HepG2 (cell line): ENCODE measurements around the gene UBXN1. TPM values are rescaled to one million over a fixed set of nuclear protein-coding genes. Genes with fewer than 3 reads are reported as not detected.

Experiments used
- CENPT ChIP-seq: sonication (generic); formaldehyde crosslinking; IDR thresholded peaks from 2 replicates; pipeline ENCODE4 v1.8.0; 2022; ENCODE audit warnings: low read depth, mild to moderate bottlenecking, moderate library complexity, missing genetic modification reagents
- GLI4 ChIP-seq: sonication (generic); formaldehyde crosslinking; IDR thresholded peaks from 2 replicates; pipeline ENCODE4 v1.5.1; 2020; ENCODE audit warnings: missing genetic modification reagents, mild to moderate bottlenecking, moderate library complexity, borderline replicate concordance
- IKZF4 ChIP-seq: sonication (generic); formaldehyde crosslinking; IDR thresholded peaks from 2 replicates; pipeline ENCODE4 v1.5.1; 2020; ENCODE audit warnings: borderline replicate concordance, mild to moderate bottlenecking, low read depth, missing genetic modification reagents; ENCODE audit errors: not compliant biosample characterization
- IRF9 ChIP-seq: sonication (generic); formaldehyde crosslinking; IDR thresholded peaks from 2 replicates; pipeline ENCODE4 v1.8.0; 2022; ENCODE audit warnings: missing genetic modification reagents, mild to moderate bottlenecking, borderline replicate concordance
- MXI1 ChIP-seq: IDR thresholded peaks from 3 replicates; pipeline ENCODE4 v1.6.1; 2012; ENCODE audit warnings: low read depth, low read length, inconsistent platforms, borderline replicate concordance
- NR1H2 ChIP-seq: sonication (generic); formaldehyde crosslinking; IDR thresholded peaks from 2 replicates; pipeline ENCODE4 v1.8.1; 2022; ENCODE audit warnings: low read depth, missing genetic modification reagents, borderline replicate concordance
- PCBP1 ChIP-seq: fragments of 200-400 bp; formaldehyde crosslinking; IDR thresholded peaks from 2 replicates; pipeline ENCODE4 v1.6.1; 2017; ENCODE audit warnings: mild to moderate bottlenecking, low read depth, low read length, borderline replicate concordance
- PHF5A ChIP-seq: IDR thresholded peaks from one replicate; pipeline ENCODE4 v1.6.1; 2018; ENCODE audit warnings: low read depth, missing genetic modification reagents; ENCODE audit not compliant: unreplicated experiment
- PHF8 ChIP-seq: sonication (generic); formaldehyde crosslinking; IDR thresholded peaks from 2 replicates; pipeline ENCODE4 v1.5.0; 2020; ENCODE audit warnings: missing genetic modification reagents
- POLR2G ChIP-seq: fragments of 200-400 bp; formaldehyde crosslinking; IDR thresholded peaks from 2 replicates; pipeline ENCODE4 v1.6.1; 2018; ENCODE audit warnings: mild to moderate bottlenecking, low read depth, low read length, moderate library complexity
- RBM22 ChIP-seq: fragments of 200-400 bp; formaldehyde crosslinking; optimal IDR thresholded peaks from 2 replicates; pipeline ENCODE3; 2017; ENCODE audit warnings: mild to moderate bottlenecking, low read length, moderate library complexity
- RFX3 ChIP-seq: IDR thresholded peaks from 2 replicates; pipeline ENCODE4 v1.6.1; 2016; ENCODE audit warnings: missing biosample characterization, missing genetic modification reagents
- ZBTB38 ChIP-seq: sonication (generic); formaldehyde crosslinking; IDR thresholded peaks from 2 replicates; pipeline ENCODE4 v1.5.1; 2020; ENCODE audit warnings: mild to moderate bottlenecking, missing genetic modification reagents
- ZC3H13 ChIP-seq: sonication (generic); formaldehyde crosslinking; IDR thresholded peaks from 2 replicates; pipeline ENCODE4 v1.8.1; 2023; ENCODE audit warnings: mild to moderate bottlenecking, missing genetic modification reagents, moderate library complexity
- ZNF160 ChIP-seq: sonication (generic); formaldehyde crosslinking; IDR thresholded peaks from 2 replicates; pipeline ENCODE4 v1.8.0; 2022; ENCODE audit warnings: mild to moderate bottlenecking, inconsistent platforms, missing genetic modification reagents
- ZNF17 ChIP-seq: sonication (generic); formaldehyde crosslinking; IDR thresholded peaks from 2 replicates; pipeline ENCODE4 v1.5.0; 2020; ENCODE audit warnings: mild to moderate bottlenecking, missing genetic modification reagents
- ZNF350 ChIP-seq: sonication (generic); formaldehyde crosslinking; IDR thresholded peaks from 2 replicates; pipeline ENCODE4 v1.4.0; 2020; ENCODE audit warnings: mild to moderate bottlenecking, low read depth, missing genetic modification reagents, borderline replicate concordance
- ZNF354B ChIP-seq: sonication (generic); formaldehyde crosslinking; IDR thresholded peaks from 2 replicates; pipeline ENCODE4 v1.8.0; 2022; ENCODE audit warnings: mild to moderate bottlenecking, missing genetic modification reagents
- ZNF501 ChIP-seq: sonication (generic); formaldehyde crosslinking; IDR thresholded peaks from 2 replicates; pipeline ENCODE4 v1.5.1; 2020; ENCODE audit warnings: mild to moderate bottlenecking, moderate library complexity, missing genetic modification reagents
- ZNF605 ChIP-seq: sonication (generic); formaldehyde crosslinking; IDR thresholded peaks from 2 replicates; pipeline ENCODE4 v1.8.0; 2022; ENCODE audit warnings: mild to moderate bottlenecking, missing genetic modification reagents
- ZSCAN12 ChIP-seq: sonication (generic); formaldehyde crosslinking; IDR thresholded peaks from 2 replicates; pipeline ENCODE4 v1.9.0; 2021; ENCODE audit warnings: mild to moderate bottlenecking, missing genetic modification reagents
- ZZZ3 ChIP-seq: sonication (generic); formaldehyde crosslinking; IDR thresholded peaks from 2 replicates; pipeline ENCODE4 v1.4.0; 2020; ENCODE audit warnings: missing genetic modification reagents, mild to moderate bottlenecking, borderline replicate concordance
- polyA plus RNA-seq, 8 experiments: library from polyadenylated mRNA; depleted of rRNA in 3 of 8; stranded (reverse) in 7 of 8; unstranded in 1 of 8; fragments of >200 nt; fragmentation: Illumina TruSeq in 4 of 8; extraction: Trizol in 4 of 8; gene quantifications; 2 replicates each; pipeline versions ENCODE4 v1.2.1 to v1.2.3, GENCODE V29; 2011 to 2016; ENCODE audit warnings: low read depth in 4 of 8, missing spikeins in 1 of 8, mixed read lengths in 1 of 8; ENCODE audit not compliant: insufficient read depth in 1 of 8
- total RNA-seq, 5 experiments: library from RNA; depleted of rRNA; stranded (reverse); fragments of >200 nt; fragmentation: Illumina TruSeq; extraction: Trizol; gene quantifications; 2 replicates each; pipeline ENCODE4 v1.2.3, GENCODE V29; 2016; ENCODE audit warnings: low read depth in 1 of 5
- TF ChIP-seq, protein P1 (sequence below): sonication (generic); formaldehyde crosslinking; IDR thresholded peaks from 2 replicates; pipeline ENCODE4 v1.4.0; 2020; ENCODE audit warnings: mild to moderate bottlenecking, missing genetic modification reagents

Gene UBXN1
- total and polyA plus RNA-seq, 2 of the 13 experiments (the other 11 are each of a cell fraction or from before 2014, with no cell fraction given) = 47.5 to 52.4 TPM

GRCh38 chr11:62705880-62706849, 27.3 kb upstream of the UBXN1 start (continued):
- TF ChIP-seq, protein P1, sequence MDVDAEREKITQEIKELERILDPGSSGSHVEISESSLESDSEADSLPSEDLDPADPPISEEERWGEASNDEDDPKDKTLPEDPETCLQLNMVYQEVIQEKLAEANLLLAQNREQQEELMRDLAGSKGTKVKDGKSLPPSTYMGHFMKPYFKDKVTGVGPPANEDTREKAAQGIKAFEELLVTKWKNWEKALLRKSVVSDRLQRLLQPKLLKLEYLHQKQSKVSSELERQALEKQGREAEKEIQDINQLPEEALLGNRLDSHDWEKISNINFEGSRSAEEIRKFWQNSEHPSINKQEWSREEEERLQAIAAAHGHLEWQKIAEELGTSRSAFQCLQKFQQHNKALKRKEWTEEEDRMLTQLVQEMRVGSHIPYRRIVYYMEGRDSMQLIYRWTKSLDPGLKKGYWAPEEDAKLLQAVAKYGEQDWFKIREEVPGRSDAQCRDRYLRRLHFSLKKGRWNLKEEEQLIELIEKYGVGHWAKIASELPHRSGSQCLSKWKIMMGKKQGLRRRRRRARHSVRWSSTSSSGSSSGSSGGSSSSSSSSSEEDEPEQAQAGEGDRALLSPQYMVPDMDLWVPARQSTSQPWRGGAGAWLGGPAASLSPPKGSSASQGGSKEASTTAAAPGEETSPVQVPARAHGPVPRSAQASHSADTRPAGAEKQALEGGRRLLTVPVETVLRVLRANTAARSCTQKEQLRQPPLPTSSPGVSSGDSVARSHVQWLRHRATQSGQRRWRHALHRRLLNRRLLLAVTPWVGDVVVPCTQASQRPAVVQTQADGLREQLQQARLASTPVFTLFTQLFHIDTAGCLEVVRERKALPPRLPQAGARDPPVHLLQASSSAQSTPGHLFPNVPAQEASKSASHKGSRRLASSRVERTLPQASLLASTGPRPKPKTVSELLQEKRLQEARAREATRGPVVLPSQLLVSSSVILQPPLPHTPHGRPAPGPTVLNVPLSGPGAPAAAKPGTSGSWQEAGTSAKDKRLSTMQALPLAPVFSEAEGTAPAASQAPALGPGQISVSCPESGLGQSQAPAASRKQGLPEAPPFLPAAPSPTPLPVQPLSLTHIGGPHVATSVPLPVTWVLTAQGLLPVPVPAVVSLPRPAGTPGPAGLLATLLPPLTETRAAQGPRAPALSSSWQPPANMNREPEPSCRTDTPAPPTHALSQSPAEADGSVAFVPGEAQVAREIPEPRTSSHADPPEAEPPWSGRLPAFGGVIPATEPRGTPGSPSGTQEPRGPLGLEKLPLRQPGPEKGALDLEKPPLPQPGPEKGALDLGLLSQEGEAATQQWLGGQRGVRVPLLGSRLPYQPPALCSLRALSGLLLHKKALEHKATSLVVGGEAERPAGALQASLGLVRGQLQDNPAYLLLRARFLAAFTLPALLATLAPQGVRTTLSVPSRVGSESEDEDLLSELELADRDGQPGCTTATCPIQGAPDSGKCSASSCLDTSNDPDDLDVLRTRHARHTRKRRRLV (CRISPR knock-in tag) = peak; percentile 68; the same call in 1 of the 2 replicates
- TF ChIP-seq ZNF501 (CRISPR knock-in tag) = peak; percentile 78
- peak; percentile 97 for TF ChIP-seq ZC3H13 (CRISPR knock-in tag)
- no peak for TF ChIP-seq NR1H2 (CRISPR knock-in tag)
- TF ChIP-seq ZNF17 = no peak
- TF ChIP-seq GLI4 (CRISPR knock-in tag) = 0 out of 2 replicates have a peak, but pooled peaks have one; percentile 41
- TF ChIP-seq PHF5A (CRISPR knock-in tag) = peak; percentile 33
- TF ChIP-seq ZNF354B (CRISPR knock-in tag) = no peak
- TF ChIP-seq MXI1 = peak; percentile 96
- TF ChIP-seq IRF9 = 0 out of 2 replicates have a peak, but pooled peaks have one; percentile 51
- no peak for TF ChIP-seq ZZZ3 (CRISPR knock-in tag)
- TF ChIP-seq RFX3 (CRISPR knock-in tag) = peak; percentile 87
- TF ChIP-seq ZNF350 (CRISPR knock-in tag) = 0 out of 2 replicates have a peak, but pooled peaks have one; percentile 29
- TF ChIP-seq CENPT (CRISPR knock-in tag) = no peak
- TF ChIP-seq ZSCAN12 (CRISPR knock-in tag) = no peak
- no peak for TF ChIP-seq ZNF160
- peak; percentile 82 for TF ChIP-seq POLR2G
- 0 out of 2 replicates have a peak, but pooled peaks have one; percentile 5 for TF ChIP-seq PCBP1
- peak; percentile 56; the same call in 1 of the 2 replicates for TF ChIP-seq PHF8 (CRISPR knock-in tag)
- peak; percentile 22; the same call in 1 of the 2 replicates for TF ChIP-seq ZBTB38 (CRISPR knock-in tag)
- peak; percentile 80 for TF ChIP-seq ZNF605
- peak; percentile 99 for TF ChIP-seq RBM22
- peak; percentile 49 for TF ChIP-seq IKZF4 (CRISPR knock-in tag)
